Measurements from ENCODE around the gene GLI3.

GLI3 gene

GRCh38 chr7:42174391-42174912, 62.6 kb downstream of the GLI3 start:
- Histone ChIP-seq H3K9ac (ENCODE audit: low read depth, low read length, poor library complexity, severe bottlenecking) (no peak overlapping the region), H3K4me2 (ENCODE audit: low read depth, low read length, poor library complexity, severe bottlenecking) (no peak overlapping the region), H3K36me3 (ENCODE audit: insufficient read depth, low read length) (no peaks in the 10 kb centered on the region), H2AFZ (ENCODE audit: low read length) (no peak overlapping the region), H3K27me3 (ENCODE audit: insufficient read depth, low read length, poor library complexity, severe bottlenecking) (no peaks in the 10 kb centered on the region), H3F3A (ENCODE audit: low read depth) (no peaks in the 10 kb centered on the region), H4K20me1 (ENCODE audit: insufficient read depth, low read length, poor library complexity, severe bottlenecking) (no peaks in the 10 kb centered on the region), H3K9me2 (replicated peaks; ENCODE audit: low read depth, low read length) (no peaks in the 10 kb centered on the region), H3K4me1 (ENCODE audit: insufficient read depth, low read length, poor library complexity, severe bottlenecking) (no peaks in the 10 kb centered on the region), H3K79me2 (ENCODE audit: insufficient read depth, low read length) (no peaks in the 10 kb centered on the region), H3K4me3 (ENCODE audit: low read length, poor library complexity, severe bottlenecking) (no peak overlapping the region), H3K9me3 (ENCODE audit: insufficient read depth, low read depth, low read length) (no peaks in the 10 kb centered on the region)
- TF ChIP-seq CTCF (conservative IDR thresholded peaks at IDR 0.05; ENCODE audit: low read length) (no peak), EZH2phosphoT487 (IDR thresholded peaks at IDR 0.05; ENCODE audit: borderline replicate concordance) (no peak)

- H3K27me3 ChIP-seq (ENCODE audit: insufficient read depth, low read length, poor library complexity, severe bottlenecking) = no peaks in the 10 kb centered on the region
- no peaks in the 10 kb centered on the region for H3K9me2 ChIP-seq (replicated peaks; ENCODE audit: low read depth, low read length)
- TF ChIP-seq EZH2phosphoT487 (IDR thresholded peaks at IDR 0.05; ENCODE audit: borderline replicate concordance) = no peak
- H2AFZ ChIP-seq (ENCODE audit: low read length) = no peak overlapping the region
- no peaks in the 10 kb centered on the region for H4K20me1 ChIP-seq (ENCODE audit: insufficient read depth, low read length, poor library complexity, severe bottlenecking)
- H3K4me1 ChIP-seq (ENCODE audit: insufficient read depth, low read length, poor library complexity, severe bottlenecking) = no peaks in the 10 kb centered on the region
- no peak overlapping the region for H3K9ac ChIP-seq (ENCODE audit: low read depth, low read length, poor library complexity, severe bottlenecking)
- no peaks in the 10 kb centered on the region for H3K79me2 ChIP-seq (ENCODE audit: insufficient read depth, low read length)
- no peaks in the 10 kb centered on the region for H3K36me3 ChIP-seq (ENCODE audit: insufficient read depth, low read length)
- H3F3A ChIP-seq (ENCODE audit: low read depth) = no peaks in the 10 kb centered on the region
- no peak overlapping the region for H3K4me3 ChIP-seq (ENCODE audit: low read length, poor library complexity, severe bottlenecking)
- H3K9me3 ChIP-seq (ENCODE audit: insufficient read depth, low read depth, low read length) = no peaks in the 10 kb centered on the region
- H3K4me2 ChIP-seq (ENCODE audit: low read depth, low read length, poor library complexity, severe bottlenecking) = no peak overlapping the region
Measured at GRCh38 chr7:42170724-42171123, 66.3 kb downstream of the GLI3 start.

- Histone ChIP-seq H3K9me3 (ENCODE audit: insufficient read depth, low read depth, low read length) (no peaks in the 10 kb centered on the region), H3K4me2 (ENCODE audit: low read depth, low read length, poor library complexity, severe bottlenecking) (no peak overlapping the region), H3K9ac (ENCODE audit: low read depth, low read length, poor library complexity, severe bottlenecking) (no peak overlapping the region), H4K20me1 (ENCODE audit: insufficient read depth, low read length, poor library complexity, severe bottlenecking) (no peaks in the 10 kb centered on the region), H3F3A (ENCODE audit: low read depth) (no peaks in the 10 kb centered on the region), H3K27me3 (ENCODE audit: insufficient read depth, low read length, poor library complexity, severe bottlenecking) (no peaks in the 10 kb centered on the region), H3K36me3 (ENCODE audit: insufficient read depth, low read length) (no peaks in the 10 kb centered on the region), H3K79me2 (ENCODE audit: insufficient read depth, low read length) (no peaks in the 10 kb centered on the region), H3K4me3 (ENCODE audit: low read length, poor library complexity, severe bottlenecking) (no peak overlapping the region), H3K9me2 (replicated peaks; ENCODE audit: low read depth, low read length) (no peaks in the 10 kb centered on the region), H2AFZ (ENCODE audit: low read length) (no peak overlapping the region), H3K4me1 (ENCODE audit: insufficient read depth, low read length, poor library complexity, severe bottlenecking) (no peaks in the 10 kb centered on the region)
- TF ChIP-seq CTCF (conservative IDR thresholded peaks at IDR 0.05; ENCODE audit: low read length) (no peak), EZH2phosphoT487 (IDR thresholded peaks at IDR 0.05; ENCODE audit: borderline replicate concordance) (no peak)
Measured at GRCh38 chr7:42168512-42168911, 68.5 kb downstream of the GLI3 start.

GRCh38 chr7:42167631-42168236, 69.3 kb downstream of the GLI3 start:
- Histone ChIP-seq H4K20me1 (ENCODE audit: insufficient read depth, low read length, poor library complexity, severe bottlenecking) (no peaks in the 10 kb centered on the region), H3K27me3 (ENCODE audit: insufficient read depth, low read length, poor library complexity, severe bottlenecking) (no peaks in the 10 kb centered on the region), H3K9ac (ENCODE audit: low read depth, low read length, poor library complexity, severe bottlenecking) (no peak overlapping the region), H3K4me2 (ENCODE audit: low read depth, low read length, poor library complexity, severe bottlenecking) (no peak overlapping the region), H3K9me2 (replicated peaks; ENCODE audit: low read depth, low read length) (no peaks in the 10 kb centered on the region), H3K4me3 (ENCODE audit: low read length, poor library complexity, severe bottlenecking) (no peak overlapping the region), H3K36me3 (ENCODE audit: insufficient read depth, low read length) (no peaks in the 10 kb centered on the region), H2AFZ (ENCODE audit: low read length) (no peak overlapping the region), H3F3A (ENCODE audit: low read depth) (no peaks in the 10 kb centered on the region), H3K79me2 (ENCODE audit: insufficient read depth, low read length) (no peaks in the 10 kb centered on the region), H3K4me1 (ENCODE audit: insufficient read depth, low read length, poor library complexity, severe bottlenecking) (no peaks in the 10 kb centered on the region), H3K9me3 (ENCODE audit: insufficient read depth, low read depth, low read length) (no peaks in the 10 kb centered on the region)
- TF ChIP-seq CTCF (conservative IDR thresholded peaks at IDR 0.05; ENCODE audit: low read length) (no peak), EZH2phosphoT487 (IDR thresholded peaks at IDR 0.05; ENCODE audit: borderline replicate concordance) (no peak)

Measured in Loucy (cell line).